Left renal cortex interstitium (tissue), 4 donors: ENCODE measurements around the gene MRPS18B. TPM values are rescaled to one million over a fixed set of nuclear protein-coding genes. Genes with fewer than 3 reads are reported as not detected.
"Not testable (repeated sequence)": the region's sequence is repeated elsewhere in the genome, so short reads cannot be mapped to it uniquely, and the experiment has no call there.

Experiments used
- DNase-seq, 4 donors: peaks; one replicate each; pipeline ENCODE4 v3.0.0-alpha.2; 2013; ENCODE audit warnings: low read depth in 4 of 4, low spot score in 2 of 4, missing footprints in 1 of 4
- polyA plus RNA-seq, 4 donors: library from polyadenylated mRNA; unstranded; fragments of 120-200 nt; gene quantifications; one replicate each; pipeline ENCODE4 v1.2.1, GENCODE V29; 2013; ENCODE audit not compliant: insufficient read length in 4 of 4

Gene MRPS18B
- polyA plus RNA-seq = 10 to 100 TPM; 58.9 to 66.8 (median 62.2) TPM

DNA sequence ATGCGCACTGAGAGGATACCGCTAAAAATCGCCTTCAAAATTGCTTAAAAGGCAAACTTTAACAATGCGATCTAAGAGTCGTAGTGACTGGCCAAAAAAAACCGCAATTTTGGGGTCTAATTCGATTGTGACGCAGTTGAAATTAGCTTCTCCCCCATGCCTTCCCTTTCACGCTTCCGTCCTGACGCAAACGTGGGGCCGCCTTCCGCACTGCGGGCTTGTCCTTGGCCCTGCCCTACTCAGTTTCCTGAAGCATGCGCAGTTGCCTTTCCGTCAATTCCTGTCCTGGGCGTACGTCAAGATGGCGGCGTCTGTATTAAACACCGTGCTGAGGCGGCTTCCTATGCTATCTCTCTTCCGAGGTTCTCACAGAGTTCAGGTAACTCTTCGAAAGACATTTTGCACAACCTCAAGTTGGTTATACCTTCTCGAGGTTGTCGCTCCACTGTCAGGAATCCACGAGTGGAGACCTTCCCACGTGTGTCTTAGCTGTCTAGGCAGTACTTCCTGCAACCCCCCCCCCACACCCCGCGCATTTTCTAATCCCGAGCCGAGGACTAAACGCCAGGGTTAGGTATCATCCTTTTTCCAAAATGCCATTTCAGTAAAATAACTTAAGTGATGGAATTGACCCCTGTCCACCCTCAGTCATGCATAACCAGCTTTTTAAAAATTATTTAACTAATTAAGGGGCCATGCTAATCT is at the start of gene MRPS18B:
Gene MRPS18B (plus strand): TSS at position 276 of the 705 bp plus-strand sequence. CDS start 26 bp downstream, at position 302.
- peak in 3 of 4 donors; percentile 98 to 100 (median 99) for DNase-seq

DNA sequence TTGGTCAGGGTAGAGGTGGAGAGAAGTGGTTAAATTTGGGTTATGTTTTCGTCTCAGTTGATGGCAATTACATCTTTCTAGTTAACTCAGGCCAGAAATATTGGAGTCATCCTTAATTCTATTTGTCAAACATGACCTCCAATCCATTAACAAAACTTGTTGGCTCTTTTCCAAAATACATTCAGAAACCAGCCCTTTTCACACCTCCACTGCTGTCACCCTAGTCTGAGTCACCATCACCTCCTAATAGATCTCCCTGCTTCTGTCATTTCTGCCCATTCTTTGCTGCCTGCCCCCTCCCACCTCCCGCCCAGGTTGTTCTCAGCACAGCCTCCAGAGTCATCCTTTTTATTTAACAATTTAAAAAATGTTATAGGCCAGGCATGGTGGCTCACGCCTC is 49.4 kb upstream of the MRPS18B start:
- DNase-seq = no peak

- DNase-seq = no peak
Observed at GRCh38 chr6:30570263-30570662, 47.4 kb upstream of the MRPS18B start.

DNA sequence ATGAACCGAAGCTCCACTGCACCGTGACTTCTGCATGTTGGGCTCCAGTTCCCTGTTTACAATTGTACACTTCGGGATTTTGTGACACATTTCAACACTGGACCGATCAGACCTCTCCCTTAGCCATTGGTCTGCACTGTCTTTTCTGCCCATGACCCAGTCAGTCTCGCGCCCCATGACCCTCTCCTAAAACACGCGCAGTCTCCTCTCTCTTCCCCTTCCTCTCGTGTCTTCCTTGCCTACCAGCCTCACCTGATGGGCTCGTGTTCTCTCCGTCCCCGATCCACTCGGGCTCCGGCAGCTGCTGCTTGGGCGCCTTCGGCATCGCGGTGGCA is 46.9 kb upstream of the MRPS18B start:
- no peak for DNase-seq

DNA sequence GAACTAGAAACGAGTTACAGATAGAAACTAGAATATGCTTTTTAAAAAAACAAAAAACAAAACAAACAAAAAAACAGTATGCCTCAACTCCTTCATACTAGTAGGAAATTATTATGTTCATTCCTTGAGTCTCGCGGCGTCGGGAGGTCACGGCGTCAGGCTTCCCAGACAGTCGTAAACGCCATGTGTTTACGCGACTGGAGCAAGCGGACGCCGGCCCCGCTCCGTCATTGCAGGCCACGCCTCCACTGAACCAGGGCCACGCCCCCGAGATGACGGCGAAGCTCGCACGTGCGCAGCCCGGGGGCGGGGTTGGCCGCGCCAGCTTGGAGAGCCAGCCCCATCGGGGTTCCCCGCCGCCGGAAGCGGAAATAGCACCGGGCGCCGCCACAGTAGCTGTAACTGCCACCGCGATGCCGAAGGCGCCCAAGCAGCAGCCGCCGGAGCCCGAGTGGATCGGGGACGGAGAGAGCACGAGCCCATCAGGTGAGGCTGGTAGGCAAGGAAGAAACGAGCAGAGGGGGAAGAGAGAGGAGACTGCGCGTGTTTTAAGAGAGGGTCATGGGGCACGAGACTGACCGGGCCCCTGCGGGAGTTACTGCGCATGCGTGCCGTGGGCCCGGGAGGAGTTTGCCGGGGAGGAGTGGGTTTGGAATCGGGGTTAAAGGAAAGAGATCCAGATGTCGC is 46.4 kb upstream of the MRPS18B start, which contains the start of gene ABCF1:
Gene ABCF1 (plus strand): TSS at position 368 of the 687 bp plus-strand sequence. CDS start 46 bp downstream, at position 414.
- DNase-seq = peak; percentile 96 to 97 (median 96)

GRCh38 chr6:30571762-30572082 is 45.9 kb upstream of the MRPS18B start:
- DNase-seq = no peak

DNA sequence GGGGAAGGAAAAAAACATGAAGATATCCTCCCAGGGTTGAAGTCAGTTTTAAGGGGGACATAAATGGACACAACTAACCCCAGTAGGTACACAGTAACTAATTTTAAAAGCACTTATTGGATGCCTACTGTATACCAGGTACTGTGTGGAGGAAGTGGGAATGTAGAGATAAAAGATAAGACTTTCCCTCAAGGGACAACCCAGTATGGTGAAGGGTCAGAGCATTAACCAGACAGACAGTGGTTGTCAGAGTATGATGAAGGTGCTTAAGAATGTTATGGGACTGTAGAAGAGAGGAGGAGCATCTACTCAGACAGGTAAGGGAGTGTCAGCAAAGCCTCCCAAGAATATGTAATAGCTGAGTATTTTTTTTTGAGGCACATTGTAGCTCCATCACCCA is 45.5 kb upstream of the MRPS18B start:
- DNase-seq = no peak

- no peak for DNase-seq
Observed at GRCh38 chr6:30573113-30573512, 44.5 kb upstream of the MRPS18B start.

- no peak for DNase-seq
Observed at GRCh38 chr6:30578051-30578450, 39.6 kb upstream of the MRPS18B start.

DNA sequence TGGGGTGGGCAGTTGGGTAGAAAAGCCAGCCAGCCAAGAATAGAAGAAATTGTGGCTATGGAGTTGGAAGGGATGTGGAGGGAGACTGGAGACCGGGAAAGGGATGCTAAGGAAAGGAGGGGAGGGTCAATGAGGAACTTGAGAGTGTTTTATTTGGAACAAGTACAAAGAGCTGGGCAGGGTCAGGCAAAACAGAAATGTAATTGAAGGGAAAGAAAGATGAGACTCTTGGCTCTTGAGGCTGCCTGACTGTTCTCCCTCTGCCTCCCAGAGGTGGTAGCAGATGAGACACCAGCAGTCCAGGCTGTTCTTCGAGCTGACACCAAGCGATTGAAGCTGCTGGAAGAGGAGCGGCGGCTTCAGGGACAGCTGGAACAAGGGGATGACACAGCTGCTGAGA is 33.7 kb upstream of the MRPS18B start:
- no peak for DNase-seq

- no peak for DNase-seq
Observed at GRCh38 chr6:30589754-30590358, 27.8 kb upstream of the MRPS18B start.

DNA sequence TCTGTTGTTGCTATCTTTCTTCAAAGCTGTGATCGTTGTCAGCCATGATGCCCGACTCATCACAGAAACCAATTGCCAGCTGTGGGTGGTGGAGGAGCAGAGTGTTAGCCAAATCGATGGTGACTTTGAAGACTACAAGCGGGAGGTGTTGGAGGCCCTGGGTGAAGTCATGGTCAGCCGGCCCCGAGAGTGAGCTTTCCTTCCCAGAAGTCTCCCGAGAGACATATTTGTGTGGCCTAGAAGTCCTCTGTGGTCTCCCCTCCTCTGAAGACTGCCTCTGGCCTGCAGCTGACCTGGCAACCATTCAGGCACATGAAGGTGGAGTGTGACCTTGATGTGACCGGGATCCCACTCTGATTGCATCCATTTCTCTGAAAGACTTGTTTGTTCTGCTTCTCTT is 27.1 kb upstream of the MRPS18B start:
- DNase-seq = no peak

DNA sequence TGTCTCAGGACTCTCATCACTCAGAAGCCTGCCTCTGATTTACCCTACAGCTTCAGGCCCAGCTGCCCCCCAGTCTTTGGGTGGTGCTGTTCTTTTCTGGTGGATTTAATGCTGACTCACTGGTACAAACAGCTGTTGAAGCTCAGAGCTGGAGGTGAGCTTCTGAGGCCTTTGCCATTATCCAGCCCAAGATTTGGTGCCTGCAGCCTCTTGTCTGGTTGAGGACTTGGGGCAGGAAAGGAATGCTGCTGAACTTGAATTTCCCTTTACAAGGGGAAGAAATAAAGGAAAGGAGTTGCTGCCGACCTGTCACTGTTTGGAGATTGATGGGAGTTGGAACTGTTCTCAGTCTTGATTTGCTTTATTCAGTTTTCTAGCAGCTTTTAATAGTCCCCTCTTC is 26.6 kb upstream of the MRPS18B start:
- DNase-seq = no peak

GRCh38 chr6:30592287-30592686 is 25.4 kb upstream of the MRPS18B start:
- no peak for DNase-seq

DNA sequence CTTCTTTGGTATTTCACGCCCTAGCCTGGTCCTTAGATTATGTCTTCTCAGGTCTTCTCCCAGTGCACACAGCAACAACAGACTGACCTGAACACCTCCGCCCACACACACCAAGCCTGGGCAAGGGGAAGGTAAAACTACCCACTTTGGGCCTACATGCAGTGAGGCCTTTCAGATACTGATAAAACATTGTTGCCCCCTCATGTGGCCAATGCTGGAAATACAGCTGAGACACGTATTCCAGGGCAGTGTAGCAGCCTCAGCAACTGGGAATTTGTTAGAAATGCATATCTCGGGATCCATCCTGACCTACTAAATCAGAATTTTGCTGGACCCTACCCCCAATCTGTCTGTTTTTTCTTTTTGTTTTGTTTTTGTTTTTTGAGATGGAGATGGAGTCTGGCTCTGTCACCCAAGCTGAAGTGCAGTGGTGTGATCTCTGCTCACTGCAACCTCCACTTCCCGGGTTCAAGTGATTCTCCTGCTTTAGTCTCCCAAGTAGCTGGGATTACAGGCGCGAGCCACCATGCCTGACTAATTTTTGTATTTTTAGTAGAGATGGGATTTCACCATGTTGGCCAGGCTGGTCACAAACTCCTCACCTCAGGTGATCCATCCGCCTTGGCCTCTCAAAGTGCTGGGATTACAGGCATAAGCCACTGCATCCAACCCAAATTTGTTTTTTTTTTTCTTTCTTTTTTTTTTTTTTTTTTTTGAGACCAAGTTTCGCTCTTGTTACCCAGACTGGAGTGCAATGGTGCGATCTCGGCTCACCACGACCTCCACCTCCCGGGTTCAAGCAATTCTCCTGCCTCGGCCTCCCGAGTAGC is 20.1 kb upstream of the MRPS18B start:
- not testable (repeated sequence) for DNase-seq

GRCh38 chr6:30598912-30599624 is 18.6 kb upstream of the MRPS18B start:
- DNase-seq = no peak

DNA sequence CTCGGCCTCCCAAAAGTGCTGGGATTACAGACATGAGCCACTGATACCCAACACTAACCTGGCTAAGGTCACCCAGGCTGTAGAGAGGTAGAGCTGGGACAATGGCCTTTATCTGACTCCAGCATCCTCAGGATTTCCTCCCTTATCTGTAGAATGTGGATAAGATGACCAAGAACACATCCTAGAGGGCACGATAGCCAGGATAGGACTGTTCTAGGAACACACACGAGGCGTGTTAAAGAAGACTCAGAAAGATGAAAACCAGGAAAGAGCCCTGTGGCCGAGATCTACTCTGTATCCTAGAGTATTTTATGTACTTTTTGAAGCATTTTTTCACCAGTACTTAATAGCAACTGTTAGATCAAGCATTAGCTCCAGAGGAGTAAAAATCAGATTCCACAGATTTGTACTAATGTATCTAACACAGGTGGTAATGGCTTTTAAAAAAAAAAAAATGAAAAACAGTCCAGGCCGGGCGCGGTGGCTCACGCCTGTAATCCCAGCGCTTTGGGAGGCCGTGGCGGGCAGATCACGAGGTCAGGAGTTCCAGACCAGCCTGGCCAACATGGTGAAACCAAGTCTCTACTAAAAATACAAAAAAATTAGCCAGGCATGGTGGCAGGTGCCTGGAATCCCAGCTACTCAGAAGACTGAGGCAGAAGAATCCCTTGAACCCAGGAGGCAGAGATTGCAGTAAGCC is 17.9 kb upstream of the MRPS18B start:
- no peak for DNase-seq

GRCh38 chr6:30600451-30600961 is 17.1 kb upstream of the MRPS18B start:
- no peak for DNase-seq

DNA sequence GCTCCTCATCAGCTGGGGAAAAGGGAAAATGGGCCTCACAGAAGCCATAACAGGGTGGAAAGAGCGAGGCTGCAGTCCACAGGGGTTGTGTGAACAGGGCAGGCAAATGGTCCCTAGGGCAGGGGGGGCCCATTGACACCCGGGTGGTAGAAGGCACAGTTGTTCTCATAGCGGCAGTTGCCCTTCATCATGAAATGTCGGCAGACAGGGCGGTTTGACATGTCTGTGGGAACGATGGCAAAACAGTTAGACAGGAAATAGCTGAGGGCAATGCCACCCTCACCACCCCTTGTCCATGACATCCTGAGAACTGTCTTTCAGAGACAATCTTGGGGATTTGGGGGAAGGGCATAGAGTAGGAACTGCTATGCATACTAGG is 16.2 kb upstream of the MRPS18B start:
- DNase-seq = no peak
